NCI-H524 (cell line): ENCODE measurements around the gene HMGCR.
"Not testable (repeated sequence)": the region's sequence is repeated elsewhere in the genome, so short reads cannot be mapped to it uniquely, and the experiment has no call there.

Experiments
- DNase-seq, 2 experiments: peaks; one replicate each; lab custom pipeline; 2025; lab: John Stamatoyannopoulos, UW

HMGCR gene

GRCh38 chr5:75336615-75337336, at the start of gene HMGCR:
Gene HMGCR (plus strand): TSS chr5:75337220. CDS start chr5:75342606, 5,386 bp downstream.
- DNase-seq, result peak; percentile 97 to 99

DNA sequence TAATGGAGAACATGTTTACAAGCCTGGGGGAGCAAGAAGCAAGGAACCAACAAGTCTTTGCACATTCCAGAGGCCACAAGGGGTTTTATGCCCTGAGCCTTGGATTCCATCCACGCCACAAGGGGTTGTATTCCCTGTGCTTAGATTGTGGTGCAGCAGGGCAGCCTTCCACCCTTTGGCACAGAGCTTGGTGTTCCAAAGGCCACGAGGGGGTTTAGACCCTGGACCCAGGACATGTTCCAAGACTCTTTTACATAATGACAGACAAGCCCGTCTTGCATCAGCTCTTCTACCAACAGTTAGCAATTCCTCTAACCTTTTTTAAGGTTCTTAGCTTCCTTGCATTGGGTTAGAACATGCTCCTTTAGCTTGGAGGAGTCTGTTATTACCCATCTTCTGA, 45.2 kb upstream of the HMGCR start:
- DNase-seq, result not testable (repeated sequence)

DNA sequence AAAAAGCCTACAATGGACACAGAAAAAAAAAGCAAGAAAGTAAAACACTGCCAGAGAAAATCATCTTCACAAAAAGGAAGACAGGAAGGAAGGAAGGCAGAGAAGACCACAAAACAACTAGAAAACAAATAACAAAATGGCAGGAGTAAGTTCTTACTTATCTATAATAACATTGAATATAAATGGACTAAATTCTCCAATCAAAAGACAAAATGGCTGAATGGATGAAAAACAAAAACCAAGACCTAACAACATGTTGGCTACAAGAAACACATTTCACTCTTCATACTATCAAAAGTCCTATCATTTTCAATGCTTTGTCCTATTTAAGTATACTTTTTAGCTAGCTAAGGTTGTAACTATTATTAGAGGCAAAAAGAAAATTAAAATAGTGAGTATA, 36.9 kb upstream of the HMGCR start:
- DNase-seq, result no peak

DNA sequence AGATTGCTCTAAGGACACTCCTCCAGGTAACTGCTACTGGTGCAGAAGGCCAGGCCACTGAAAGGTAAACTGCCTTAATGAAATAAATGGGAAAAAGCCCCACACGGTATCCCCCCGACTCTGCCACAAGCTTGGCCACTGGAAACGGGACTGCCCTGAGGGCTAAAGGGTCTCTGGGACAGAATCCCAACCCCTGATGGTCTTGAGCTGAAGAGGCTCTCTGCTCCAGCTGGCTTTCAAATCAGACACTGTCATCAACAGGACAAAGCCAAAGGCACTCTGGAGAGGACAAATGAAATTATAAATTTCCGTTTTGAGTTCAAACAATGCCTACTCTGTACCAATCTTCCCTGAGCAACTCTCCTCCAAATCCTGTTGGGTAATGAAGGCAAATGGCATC, 33.6 kb upstream of the HMGCR start:
- DNase-seq, result no peak

DNA sequence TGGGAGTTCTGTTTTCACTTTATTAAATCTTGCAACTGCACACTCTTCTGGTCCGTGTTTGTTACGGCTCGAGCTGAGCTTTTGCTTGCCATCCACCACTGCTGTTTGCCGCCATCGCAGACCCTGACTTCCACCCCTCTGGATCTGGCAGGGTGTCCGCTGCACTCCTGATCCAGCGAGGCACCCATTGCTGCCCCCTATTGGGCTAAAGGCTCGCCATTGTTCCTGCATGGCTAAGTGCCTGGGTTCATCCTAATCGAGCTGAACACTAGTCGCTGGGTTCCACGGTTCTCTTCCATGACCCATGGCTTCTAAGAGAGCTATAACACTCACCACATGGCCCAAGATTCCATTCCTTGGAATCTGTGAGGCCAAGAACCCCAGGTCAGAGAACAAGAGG, 32.5 kb upstream of the HMGCR start:
- DNase-seq, result not testable (repeated sequence)

DNA sequence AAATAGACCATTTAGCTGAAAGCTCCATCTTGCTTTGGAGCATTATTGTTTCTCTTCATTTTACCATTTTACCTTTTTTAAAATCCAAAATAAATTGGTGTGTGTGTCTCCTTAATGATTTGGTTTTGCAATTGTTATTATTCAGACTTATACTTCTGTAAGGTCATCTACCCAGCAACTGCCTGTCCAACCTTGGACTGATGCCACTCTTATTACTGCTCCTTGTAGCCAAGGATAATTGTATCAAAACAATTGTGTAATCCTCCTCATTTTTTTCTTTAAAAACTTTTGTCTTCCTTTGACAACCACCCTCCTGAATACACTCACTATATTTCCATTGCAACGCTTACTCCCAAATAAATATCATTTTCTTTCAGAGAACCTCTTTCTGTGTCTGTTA, 30.3 kb upstream of the HMGCR start:
- no peak for DNase-seq

DNA sequence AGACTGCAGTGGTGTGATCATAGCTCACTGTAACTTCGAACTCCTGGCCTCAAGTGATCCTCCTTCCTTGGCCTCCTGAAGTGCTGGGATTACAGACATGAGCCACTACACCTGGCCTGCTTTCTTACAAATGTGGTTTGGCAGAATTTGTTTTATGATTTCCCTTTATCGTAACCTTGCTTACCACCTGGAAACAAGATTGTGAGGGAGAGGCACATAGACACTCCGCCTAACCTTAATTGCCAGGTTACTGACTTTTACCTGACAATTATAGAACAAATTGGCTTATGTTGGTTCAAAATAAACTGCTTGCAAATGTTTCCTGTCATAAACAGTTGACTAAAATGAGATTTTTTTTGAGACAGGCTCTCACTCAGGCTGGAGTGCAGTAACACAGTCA, 26.8 kb upstream of the HMGCR start:
- no peak for DNase-seq

- DNase-seq, result not testable (repeated sequence)
Measured at GRCh38 chr5:75319148-75319547, 17.9 kb upstream of the HMGCR start.

GRCh38 chr5:75319638-75320037, 17.4 kb upstream of the HMGCR start:
- no peak for DNase-seq

GRCh38 chr5:75320371-75320770, 16.6 kb upstream of the HMGCR start:
- no peak for DNase-seq

DNA sequence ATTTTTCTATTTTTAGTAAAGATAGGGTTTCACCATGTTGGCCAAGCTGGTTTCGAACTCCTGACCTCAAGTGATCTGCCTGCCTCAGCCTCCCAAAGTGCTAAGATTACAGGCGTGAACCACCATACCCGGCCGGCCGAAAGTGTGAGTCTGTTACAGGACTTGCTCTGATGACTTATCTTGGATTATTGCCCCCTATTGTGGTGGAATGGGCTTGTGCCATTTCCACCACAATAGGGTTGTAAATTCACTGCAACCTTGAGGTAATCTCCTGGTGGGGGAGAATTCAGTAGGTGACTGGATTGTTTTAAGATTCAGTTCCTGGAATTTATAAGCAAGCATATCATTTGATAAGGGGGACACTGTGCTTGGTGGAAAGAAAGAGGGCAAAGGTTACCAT, 15.0 kb upstream of the HMGCR start:
- DNase-seq, result no peak

GRCh38 chr5:75324791-75325190, 12.2 kb upstream of the HMGCR start:
- no peak for DNase-seq

GRCh38 chr5:75325242-75325641, 11.8 kb upstream of the HMGCR start:
- no peak for DNase-seq

DNA sequence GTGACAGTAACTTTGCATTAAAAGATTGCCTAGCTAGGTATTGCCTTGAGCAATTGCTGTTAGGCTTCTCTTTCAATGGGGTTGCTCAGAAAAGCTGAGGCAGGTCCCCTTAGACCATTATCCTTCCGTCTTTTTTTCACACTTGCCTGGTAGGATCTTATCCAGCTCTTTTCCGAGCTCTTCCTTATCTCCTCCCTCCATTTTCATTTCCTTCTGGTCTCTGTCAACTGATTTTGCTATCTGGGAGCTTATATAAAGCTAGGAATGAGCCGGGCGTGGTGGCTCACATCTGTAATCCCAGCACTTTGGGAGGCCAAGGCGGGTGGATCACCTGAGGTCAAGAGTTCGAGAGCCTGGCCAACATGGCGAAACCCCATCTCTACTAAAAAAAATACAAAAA, 6.6 kb upstream of the HMGCR start:
- no peak for DNase-seq

GRCh38 chr5:75331095-75332090, 5.6 kb upstream of the HMGCR start:
- DNase-seq, result no peak

DNA sequence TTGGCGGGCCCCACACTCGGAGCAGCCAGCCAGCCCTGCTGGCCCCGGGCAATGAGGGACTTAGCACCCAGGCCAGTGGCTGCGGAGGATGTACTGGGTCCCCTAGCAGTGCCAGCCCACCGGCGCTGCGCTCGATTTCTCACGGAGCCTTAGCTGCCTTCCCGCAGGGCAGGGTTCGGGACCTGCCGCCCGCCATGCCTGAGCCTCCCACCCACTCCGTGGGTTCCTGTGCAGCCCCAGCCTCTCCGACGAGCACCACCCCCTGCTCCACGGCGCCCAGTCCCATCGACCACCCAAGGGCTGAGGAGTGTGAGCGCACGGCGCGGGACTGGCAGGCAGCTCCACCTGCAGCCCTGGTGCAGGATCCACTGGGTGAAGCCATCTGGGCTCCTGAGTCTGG, 3.3 kb upstream of the HMGCR start:
- not testable (repeated sequence) for DNase-seq

GRCh38 chr5:75334413-75334812, 2.6 kb upstream of the HMGCR start:
- DNase-seq, result not testable (repeated sequence)

DNA sequence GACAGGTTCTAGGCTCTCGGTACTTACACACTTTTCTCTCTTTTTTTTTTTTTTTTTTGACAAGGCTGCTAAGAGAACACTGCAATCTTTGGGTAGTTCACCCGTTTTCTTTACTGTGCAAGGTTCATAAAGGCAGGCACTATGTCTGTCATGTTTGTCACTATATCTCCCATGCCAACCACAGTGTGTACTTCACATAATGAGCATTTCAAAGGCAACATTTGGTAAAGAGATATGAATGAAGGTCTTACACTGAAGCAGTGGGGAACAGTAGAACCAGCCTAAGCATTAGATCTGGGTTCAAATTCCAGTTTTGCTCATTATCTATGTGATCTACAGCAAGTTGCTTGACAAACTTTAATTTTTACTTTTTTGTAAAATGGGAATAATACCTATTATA, 1.5 kb upstream of the HMGCR start:
- DNase-seq, result no peak

DNA sequence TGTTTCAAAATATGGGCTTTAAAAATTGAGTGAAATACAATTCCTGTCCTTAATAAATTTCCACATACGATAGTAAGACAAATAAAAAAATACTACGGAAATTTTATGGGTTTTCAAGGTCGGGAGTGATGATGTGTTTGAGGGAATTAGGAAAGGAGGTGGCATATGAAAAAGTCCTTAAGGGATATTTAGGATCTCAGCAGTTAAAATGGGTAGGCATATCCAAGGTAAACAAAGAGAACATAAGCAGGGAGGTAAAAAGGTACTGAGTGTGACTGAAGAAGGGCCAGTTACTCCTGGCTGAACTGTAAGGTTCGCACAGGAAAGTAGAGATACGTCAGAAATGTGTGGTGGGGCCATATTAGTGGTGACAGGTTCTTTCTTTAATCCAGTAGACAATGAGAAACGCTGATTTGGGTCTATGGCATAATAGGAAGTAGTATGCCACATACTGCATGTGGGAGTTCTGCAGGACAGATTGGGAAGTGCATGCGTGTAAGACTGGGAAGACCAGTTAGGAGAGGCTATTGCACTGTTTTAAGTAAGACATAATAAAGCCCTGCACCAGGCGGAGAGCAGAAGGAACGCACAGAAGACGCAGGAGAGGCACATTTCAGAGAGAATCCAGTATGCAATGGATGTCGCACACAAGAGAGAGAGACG, 937 bp upstream of the HMGCR start:
- peak; percentile 38 to 81 for DNase-seq

DNA sequence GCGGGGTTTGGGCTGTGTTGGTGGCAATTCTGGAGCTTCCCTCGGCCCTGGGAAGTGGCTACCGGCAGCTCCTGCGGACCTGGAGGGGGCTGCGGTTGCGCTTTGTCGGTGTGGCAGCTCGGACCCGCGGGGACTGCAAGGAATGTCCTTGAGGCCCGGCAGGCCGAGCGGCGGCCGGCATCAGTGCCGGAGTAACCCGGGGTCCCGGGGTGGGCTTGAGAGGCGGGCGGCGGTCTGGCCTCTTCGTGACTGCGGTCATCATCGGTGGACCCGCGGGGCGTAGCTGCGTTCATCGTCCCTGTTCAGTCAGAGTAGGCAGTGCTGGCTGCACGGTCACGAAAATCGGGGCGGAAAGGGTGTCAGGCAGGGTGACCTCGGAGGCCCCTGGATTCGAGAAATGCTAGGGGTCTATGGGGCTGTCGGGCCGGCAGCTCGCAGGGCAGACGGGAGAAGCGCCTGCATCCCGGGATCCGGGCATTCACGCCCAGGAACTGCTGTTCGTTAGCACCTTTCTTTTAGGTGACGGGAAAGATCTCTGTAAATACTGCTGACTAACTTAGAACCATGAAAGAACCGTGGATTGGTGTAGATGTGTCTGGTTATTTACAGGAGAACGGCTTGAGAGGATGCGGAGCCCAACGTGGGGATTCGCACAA, 474 bp downstream of the HMGCR start:
- DNase-seq, result peak in 1 of 2 experiments; percentile 47

DNA sequence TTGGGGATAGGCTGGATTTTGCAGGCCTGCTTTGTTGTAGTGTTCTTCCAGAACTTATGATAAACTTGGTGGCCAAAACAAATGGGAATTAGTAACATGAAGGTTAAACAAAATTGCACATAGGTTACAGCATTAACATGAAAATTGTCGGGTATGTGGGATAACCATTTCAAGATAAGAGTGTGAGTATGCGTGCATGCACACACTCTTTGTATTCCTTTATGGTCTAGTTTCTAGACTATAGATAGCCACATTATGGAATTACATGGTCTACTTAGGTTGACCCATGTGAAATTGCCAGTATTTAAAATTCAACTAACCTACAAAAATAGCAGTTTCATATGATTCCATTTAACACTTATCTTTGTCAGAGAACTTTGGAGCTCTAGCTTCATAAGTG, 1.4 kb downstream of the HMGCR start:
- DNase-seq, result no peak
